Measurements from ENCODE around the gene ANKRD28. TPM values are rescaled to one million over a fixed set of nuclear protein-coding genes. Genes with fewer than 3 reads are reported as not detected.

ANKRD28 gene
- total RNA-seq, 1 experiment from 2014 or later: 89.3 TPM

DNA sequence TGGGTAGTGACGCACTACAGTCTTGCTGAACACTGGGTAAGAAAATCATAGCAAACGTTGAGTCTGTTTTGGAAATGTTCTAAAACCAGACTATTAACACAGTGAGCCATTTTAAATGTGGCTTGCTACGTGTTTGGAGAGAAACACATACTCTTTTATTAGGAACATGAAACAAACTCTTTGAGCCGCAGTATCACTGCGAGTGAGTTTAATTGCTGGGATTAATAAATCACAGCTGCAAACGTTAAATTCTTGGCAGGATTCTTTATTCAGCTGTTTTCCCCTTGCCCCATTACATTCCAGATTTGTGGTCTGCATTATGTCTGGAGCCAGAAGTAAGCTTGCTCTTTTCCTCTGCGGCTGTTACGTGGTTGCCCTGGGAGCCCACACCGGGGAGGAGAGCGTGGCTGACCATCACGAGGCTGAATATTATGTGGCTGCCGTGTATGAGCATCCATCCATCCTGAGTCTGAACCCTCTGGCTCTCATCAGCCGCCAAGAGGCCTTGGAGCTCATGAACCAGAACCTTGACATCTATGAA is 162.6 kb downstream of the ANKRD28 start:
- no peaks in the 10 kb centered on the region for H3K9me3 ChIP-seq (ENCODE audit: control insufficient read depth, insufficient read depth, low read depth, low read length)
- H3K4me1 ChIP-seq (ENCODE audit: control insufficient read depth, insufficient read depth, low read length): peaks cover 69% of the 10 kb centered on the region
- no peak for DNase-seq (ENCODE audit: low read depth, low spot score)
- ATAC-seq: no peak
- H3K27ac ChIP-seq (ENCODE audit: low read length): peak overlapping the region; percentile 99
- peak; percentile 48 for TF ChIP-seq TCF7L2 (IDR thresholded peaks at IDR 0.05; ENCODE audit: low read depth, low read length)
- TF ChIP-seq, protein P1, sequence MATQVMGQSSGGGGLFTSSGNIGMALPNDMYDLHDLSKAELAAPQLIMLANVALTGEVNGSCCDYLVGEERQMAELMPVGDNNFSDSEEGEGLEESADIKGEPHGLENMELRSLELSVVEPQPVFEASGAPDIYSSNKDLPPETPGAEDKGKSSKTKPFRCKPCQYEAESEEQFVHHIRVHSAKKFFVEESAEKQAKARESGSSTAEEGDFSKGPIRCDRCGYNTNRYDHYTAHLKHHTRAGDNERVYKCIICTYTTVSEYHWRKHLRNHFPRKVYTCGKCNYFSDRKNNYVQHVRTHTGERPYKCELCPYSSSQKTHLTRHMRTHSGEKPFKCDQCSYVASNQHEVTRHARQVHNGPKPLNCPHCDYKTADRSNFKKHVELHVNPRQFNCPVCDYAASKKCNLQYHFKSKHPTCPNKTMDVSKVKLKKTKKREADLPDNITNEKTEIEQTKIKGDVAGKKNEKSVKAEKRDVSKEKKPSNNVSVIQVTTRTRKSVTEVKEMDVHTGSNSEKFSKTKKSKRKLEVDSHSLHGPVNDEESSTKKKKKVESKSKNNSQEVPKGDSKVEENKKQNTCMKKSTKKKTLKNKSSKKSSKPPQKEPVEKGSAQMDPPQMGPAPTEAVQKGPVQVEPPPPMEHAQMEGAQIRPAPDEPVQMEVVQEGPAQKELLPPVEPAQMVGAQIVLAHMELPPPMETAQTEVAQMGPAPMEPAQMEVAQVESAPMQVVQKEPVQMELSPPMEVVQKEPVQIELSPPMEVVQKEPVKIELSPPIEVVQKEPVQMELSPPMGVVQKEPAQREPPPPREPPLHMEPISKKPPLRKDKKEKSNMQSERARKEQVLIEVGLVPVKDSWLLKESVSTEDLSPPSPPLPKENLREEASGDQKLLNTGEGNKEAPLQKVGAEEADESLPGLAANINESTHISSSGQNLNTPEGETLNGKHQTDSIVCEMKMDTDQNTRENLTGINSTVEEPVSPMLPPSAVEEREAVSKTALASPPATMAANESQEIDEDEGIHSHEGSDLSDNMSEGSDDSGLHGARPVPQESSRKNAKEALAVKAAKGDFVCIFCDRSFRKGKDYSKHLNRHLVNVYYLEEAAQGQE (IDR thresholded peaks at IDR 0.05; ENCODE audit: insufficient read depth in 1 of 2, low read depth in 2 of 2, low read length in 1 of 2): no peak
- no peak overlapping the region for H3K4me3 ChIP-seq (ENCODE audit: low read depth in 2 of 2, low read length in 2 of 2)
- no peaks in the 10 kb centered on the region for H3K36me3 ChIP-seq (ENCODE audit: control insufficient read depth, insufficient read depth, low read length)
- in situ Hi-C loops (cut with HindIII; ENCODE audit: low pct_unique_long_range_greater_than_20kb, low sequenced_read_pairs): no loop called here
- ChIA-PET CTCF (no interaction called here), POLR2A (interaction anchor here (0.6 to 1.4 kb wide), 3 partner anchors 8 to 129 kb away, joined by 4 to 14 read pairs (median 4); no protein-coding TSS in a partner anchor)
- intact Hi-C loops (cut with micrococcal nuclease; ENCODE audit: unreplicated experiment): no loop called here
- no peaks in the 10 kb centered on the region for H3K27me3 ChIP-seq (ENCODE audit: control insufficient read depth, insufficient read depth, low read length)
- BruUV-seq (replicated peaks): no TSS peak

DNA sequence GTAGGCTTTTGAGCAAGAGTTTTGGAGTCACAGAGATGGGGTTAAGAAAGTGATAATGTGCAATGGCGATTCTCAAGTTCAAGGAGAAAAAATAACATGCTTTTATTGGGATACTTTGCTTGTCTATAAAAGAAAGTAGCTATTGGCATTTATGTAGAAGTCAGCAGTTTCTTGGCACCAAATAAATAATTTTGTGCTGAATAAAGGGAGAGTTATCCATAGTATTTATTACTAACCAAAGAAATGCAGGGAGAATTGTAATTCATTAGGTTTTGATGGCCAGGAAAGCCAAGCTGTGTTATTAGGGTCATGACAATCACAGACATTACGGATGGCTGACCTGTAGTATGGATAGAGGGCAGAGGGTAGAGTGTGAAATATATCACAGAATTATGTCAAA is 163.1 kb downstream of the ANKRD28 start:
- no peak for TF ChIP-seq TCF7L2 (IDR thresholded peaks at IDR 0.05; ENCODE audit: low read depth, low read length)
- no peak for TF ChIP-seq POLR2AphosphoS5 (IDR thresholded peaks at IDR 0.05; ENCODE audit: low read depth, low read length)
- TF ChIP-seq, protein P2, sequence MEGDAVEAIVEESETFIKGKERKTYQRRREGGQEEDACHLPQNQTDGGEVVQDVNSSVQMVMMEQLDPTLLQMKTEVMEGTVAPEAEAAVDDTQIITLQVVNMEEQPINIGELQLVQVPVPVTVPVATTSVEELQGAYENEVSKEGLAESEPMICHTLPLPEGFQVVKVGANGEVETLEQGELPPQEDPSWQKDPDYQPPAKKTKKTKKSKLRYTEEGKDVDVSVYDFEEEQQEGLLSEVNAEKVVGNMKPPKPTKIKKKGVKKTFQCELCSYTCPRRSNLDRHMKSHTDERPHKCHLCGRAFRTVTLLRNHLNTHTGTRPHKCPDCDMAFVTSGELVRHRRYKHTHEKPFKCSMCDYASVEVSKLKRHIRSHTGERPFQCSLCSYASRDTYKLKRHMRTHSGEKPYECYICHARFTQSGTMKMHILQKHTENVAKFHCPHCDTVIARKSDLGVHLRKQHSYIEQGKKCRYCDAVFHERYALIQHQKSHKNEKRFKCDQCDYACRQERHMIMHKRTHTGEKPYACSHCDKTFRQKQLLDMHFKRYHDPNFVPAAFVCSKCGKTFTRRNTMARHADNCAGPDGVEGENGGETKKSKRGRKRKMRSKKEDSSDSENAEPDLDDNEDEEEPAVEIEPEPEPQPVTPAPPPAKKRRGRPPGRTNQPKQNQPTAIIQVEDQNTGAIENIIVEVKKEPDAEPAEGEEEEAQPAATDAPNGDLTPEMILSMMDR (IDR thresholded peaks at IDR 0.05): no peak
- TF ChIP-seq SIN3A (IDR thresholded peaks at IDR 0.05; ENCODE audit: borderline replicate concordance, insufficient read depth, low read depth, low read length): no peak
- TF ChIP-seq, protein P1 (IDR thresholded peaks at IDR 0.05; ENCODE audit: insufficient read depth in 1 of 2, low read depth in 2 of 2, low read length in 1 of 2): no peak
- in situ Hi-C loops (cut with HindIII; ENCODE audit: low pct_unique_long_range_greater_than_20kb, low sequenced_read_pairs): no loop called here
- Histone ChIP-seq H3K36me3 (ENCODE audit: control insufficient read depth, insufficient read depth, low read length) (no peaks in the 10 kb centered on the region), H3K27me3 (ENCODE audit: control insufficient read depth, insufficient read depth, low read length) (no peaks in the 10 kb centered on the region), H3K4me1 (ENCODE audit: control insufficient read depth, insufficient read depth, low read length) (peaks cover 73% of the 10 kb centered on the region), H3K4me3 (ENCODE audit: low read depth in 2 of 2, low read length in 2 of 2) (no peak overlapping the region), H3K9me3 (ENCODE audit: control insufficient read depth, insufficient read depth, low read depth, low read length) (no peaks in the 10 kb centered on the region), H3K27ac (ENCODE audit: low read length) (peak overlapping the region; percentile 99)
- intact Hi-C loops (cut with micrococcal nuclease; ENCODE audit: unreplicated experiment): loop anchor here (5.0 kb wide), 1 partner anchor 163 kb away; the partner anchor contains the start of gene ANKRD28
- ChIA-PET POLR2A (interaction anchor here (1.0 to 1.4 kb wide), 2 partner anchors 9 to 11 kb away, joined by 4 to 14 read pairs; no protein-coding TSS in a partner anchor), CTCF (no interaction called here)
- DNase-seq (ENCODE audit: low read depth, low spot score) (no peak), ATAC-seq (no peak)
- BruUV-seq (replicated peaks): no TSS peak
